DND-41 (cell line): Measurements from ENCODE around the gene NDOR1.

Experiments used
- CTCF ChIP-seq: IDR thresholded peaks from 2 replicates; pipeline ENCODE4 v1.5.1; 2012; ENCODE audit warnings: borderline replicate concordance, low read length, moderate library complexity, mild to moderate bottlenecking; ENCODE audit not compliant: poor library complexity, severe bottlenecking; ENCODE audit errors: extremely low read depth
- EZH2 ChIP-seq: IDR thresholded peaks from 3 replicates; pipeline ENCODE4 v1.6.1; 2012; ENCODE audit warnings: borderline replicate concordance, low read depth, mild to moderate bottlenecking, moderate library complexity, low read length, inconsistent platforms; ENCODE audit not compliant: severe bottlenecking

DNA sequence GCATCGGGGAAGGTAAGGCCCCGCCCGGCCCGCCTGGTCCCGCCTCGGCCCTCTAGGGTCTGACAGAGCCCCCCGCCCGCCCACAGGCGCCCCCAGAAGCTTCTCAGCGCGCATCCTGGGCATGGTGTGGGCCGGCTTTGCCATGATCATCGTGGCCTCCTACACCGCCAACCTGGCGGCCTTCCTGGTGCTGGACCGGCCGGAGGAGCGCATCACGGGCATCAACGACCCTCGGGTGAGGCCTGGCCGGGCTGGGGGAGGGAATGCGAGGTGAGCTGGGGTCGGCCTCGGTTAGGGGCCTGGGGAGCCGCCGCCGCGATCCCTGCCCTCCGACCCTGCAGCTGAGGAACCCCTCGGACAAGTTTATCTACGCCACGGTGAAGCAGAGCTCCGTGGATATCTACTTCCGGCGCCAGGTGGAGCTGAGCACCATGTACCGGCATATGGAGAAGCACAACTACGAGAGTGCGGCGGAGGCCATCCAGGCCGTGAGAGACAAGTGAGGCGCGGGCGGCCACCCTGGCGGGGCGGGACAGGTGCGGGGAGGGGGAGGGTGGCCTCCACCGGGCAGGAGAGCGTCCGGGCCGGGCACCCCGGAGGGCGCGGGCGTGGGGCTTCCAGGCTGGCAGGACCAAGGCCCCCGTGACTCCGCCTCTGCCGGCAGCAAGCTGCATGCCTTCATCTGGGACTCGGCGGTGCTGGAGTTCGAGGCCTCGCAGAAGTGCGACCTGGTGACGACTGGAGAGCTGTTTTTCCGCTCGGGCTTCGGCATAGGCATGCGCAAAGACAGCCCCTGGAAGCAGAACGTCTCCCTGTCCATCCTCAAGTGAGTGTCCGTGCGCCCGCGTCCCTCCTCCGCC, 42.8 kb upstream of the NDOR1 start:
- no peak for TF ChIP-seq EZH2
- TF ChIP-seq CTCF = no peak
